Karpas-422 (cell line): Measurements from ENCODE around the gene SUSD3. TPM values are rescaled to one million over a fixed set of nuclear protein-coding genes. Genes with fewer than 3 reads are reported as not detected.
"Not testable (repeated sequence)": the region's sequence is repeated elsewhere in the genome, so short reads cannot be mapped to it uniquely, and the experiment has no call there.

Source experiments
- DNase-seq: peaks from one replicate; pipeline ENCODE4 v3.0.0-alpha.2; 2015
- H2AFZ ChIP-seq: fragments of 200-600 bp; sonication (generic); 2 replicates; pipeline ENCODE4 v1.6.1; 2014; ENCODE audit warnings: antibody characterized with exemption, low read length, mixed read lengths
- H3K27ac ChIP-seq: fragments of 200-600 bp; sonication (generic); 2 replicates; pipeline ENCODE4 v1.5.1; 2014; ENCODE audit warnings: mild to moderate bottlenecking, low read length, moderate library complexity
- H3K27me3 ChIP-seq: fragments of 200-600 bp; sonication (generic); 2 replicates; pipeline ENCODE4 v1.6.1; 2014; ENCODE audit warnings: low read length, mixed read lengths
- H3K36me3 ChIP-seq: fragments of 200-600 bp; sonication (generic); 2 replicates; pipeline ENCODE4 v1.6.1; 2014; ENCODE audit warnings: low read length, mixed read lengths; ENCODE audit not compliant: insufficient read depth
- H3K4me1 ChIP-seq: fragments of 200-600 bp; sonication (generic); 2 replicates; pipeline ENCODE4 v1.6.1; 2014; ENCODE audit warnings: mild to moderate bottlenecking, low read length, mixed read lengths
- H3K4me2 ChIP-seq: fragments of 200-600 bp; sonication (generic); 2 replicates; pipeline ENCODE4 v1.6.1; 2014; ENCODE audit warnings: low read length, low read depth, mild to moderate bottlenecking; ENCODE audit not compliant: poor library complexity, severe bottlenecking
- H3K4me3 ChIP-seq: fragments of 200-600 bp; sonication (generic); 2 replicates; pipeline ENCODE4 v1.5.1; 2014; ENCODE audit warnings: mild to moderate bottlenecking, antibody characterized with exemption, low read length, mixed read lengths
- H3K79me2 ChIP-seq: fragments of 200-600 bp; sonication (generic); 2 replicates; pipeline ENCODE4 v1.6.1; 2014; ENCODE audit warnings: mild to moderate bottlenecking, low read length, mixed read lengths
- H3K9ac ChIP-seq: fragments of 200-600 bp; sonication (generic); 2 replicates; pipeline ENCODE4 v1.6.0; 2014; ENCODE audit warnings: low read length
- H3K9me2 ChIP-seq: fragments of 200-600 bp; sonication (generic), shearing (Covaris generic); replicated peaks from 2 replicates; pipeline ENCODE4 v1.6.0; 2014; ENCODE audit warnings: mild to moderate bottlenecking, low read length, moderate library complexity; ENCODE audit not compliant: insufficient read depth
- H3K9me3 ChIP-seq: fragments of 300-700, 200-600 bp; sonication (generic); 2 replicates; pipeline ENCODE4 v1.6.1; 2014; ENCODE audit warnings: low read length, mixed read lengths
- H4K20me1 ChIP-seq: fragments of 200-600 bp; sonication (generic); 2 replicates; pipeline ENCODE4 v1.6.1; 2014; ENCODE audit warnings: mild to moderate bottlenecking, antibody characterized with exemption, low read length, low read depth; ENCODE audit not compliant: insufficient read depth
- total RNA-seq: library from RNA; depleted of rRNA; stranded (reverse); fragments of >200 nt; shearing (Covaris generic); gene quantifications from 2 replicates; pipeline ENCODE4 v1.2.3, GENCODE V29; 2014; ENCODE audit warnings: low replicate concordance

Gene SUSD3
- total RNA-seq, 1 experiment from 2014 or later = 6.2 TPM

DNA sequence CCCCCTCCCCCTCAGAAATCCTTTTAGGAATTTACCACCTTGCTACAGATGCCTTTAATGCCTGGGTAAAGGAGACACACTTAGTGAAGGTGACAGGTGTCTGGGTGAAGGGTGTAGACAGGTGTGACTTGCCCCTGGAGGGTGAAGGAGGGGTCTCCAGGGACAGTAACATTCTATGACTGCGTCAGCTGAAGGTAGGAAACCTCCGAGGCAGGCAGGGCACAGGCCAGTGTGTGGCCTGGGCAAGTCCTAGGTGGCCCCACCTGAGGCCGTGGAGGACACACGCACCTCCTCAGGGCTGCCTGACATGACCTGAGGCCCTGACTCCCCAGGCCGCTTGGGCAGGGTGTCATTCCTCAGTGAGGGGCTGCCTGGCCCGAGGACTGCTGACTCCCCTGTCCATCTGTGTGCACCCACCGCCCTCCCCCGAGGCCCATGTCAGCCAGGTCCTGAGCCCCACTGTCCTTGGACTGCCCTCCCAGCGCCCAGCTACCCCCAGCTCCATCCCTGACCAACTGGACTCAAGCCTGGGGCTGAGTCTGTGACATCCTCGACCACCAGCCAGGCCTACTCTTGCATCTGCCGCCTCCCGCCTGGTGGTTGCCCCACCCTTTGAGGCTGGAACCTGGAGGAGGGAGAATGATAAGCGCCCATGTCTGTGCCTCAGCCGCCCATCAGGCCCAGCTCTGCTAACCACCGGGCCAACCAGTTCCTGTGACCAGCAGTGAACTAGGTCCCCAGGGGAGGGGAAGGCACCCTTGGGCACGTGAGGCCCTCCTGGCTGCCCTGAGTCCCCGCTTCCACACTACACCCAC lies 55.9 kb downstream of the SUSD3 start:
- Histone ChIP-seq H3K4me1 (peaks cover 24% of the 10 kb centered on the region), H3K4me3 (no peak overlapping the region), H3K27ac (no peak overlapping the region), H3K27me3 (no peaks in the 10 kb centered on the region), H3K36me3 (no peaks in the 10 kb centered on the region), H2AFZ (no peak overlapping the region), H3K9me2 (no peaks in the 10 kb centered on the region), H3K9ac (no peak overlapping the region), H3K4me2 (no peak overlapping the region), H4K20me1 (no peaks in the 10 kb centered on the region), H3K9me3 (no peaks in the 10 kb centered on the region), H3K79me2 (no peaks in the 10 kb centered on the region)
- no peak for DNase-seq

DNA sequence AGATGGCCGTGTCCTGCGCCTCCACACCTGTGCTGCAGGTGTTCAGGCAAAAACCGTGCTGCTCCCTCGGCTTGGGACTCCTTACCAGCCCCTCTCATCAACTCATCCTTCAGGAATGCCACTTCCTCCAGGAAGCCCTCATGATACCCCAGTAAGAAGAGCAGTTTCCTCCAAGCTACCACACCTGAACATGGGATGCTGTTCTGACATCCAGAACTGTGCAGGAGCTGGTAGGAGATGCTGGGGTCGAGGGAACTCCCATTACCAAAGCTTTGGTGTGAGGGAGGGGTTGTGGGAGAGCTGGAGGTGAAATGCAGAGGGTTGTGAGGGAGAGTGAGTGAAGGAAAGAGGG lies 56.5 kb downstream of the SUSD3 start:
- H3K79me2 ChIP-seq = no peaks in the 10 kb centered on the region
- H2AFZ ChIP-seq = no peak overlapping the region
- H3K36me3 ChIP-seq = no peaks in the 10 kb centered on the region
- peaks cover 30% of the 10 kb centered on the region for H3K4me1 ChIP-seq
- DNase-seq = no peak
- no peaks in the 10 kb centered on the region for H3K9me3 ChIP-seq
- no peak overlapping the region for H3K4me3 ChIP-seq
- no peak overlapping the region for H3K4me2 ChIP-seq
- H4K20me1 ChIP-seq = no peaks in the 10 kb centered on the region
- no peak overlapping the region for H3K9ac ChIP-seq
- no peak overlapping the region for H3K27ac ChIP-seq
- H3K9me2 ChIP-seq = no peaks in the 10 kb centered on the region
- H3K27me3 ChIP-seq = no peaks in the 10 kb centered on the region

DNA sequence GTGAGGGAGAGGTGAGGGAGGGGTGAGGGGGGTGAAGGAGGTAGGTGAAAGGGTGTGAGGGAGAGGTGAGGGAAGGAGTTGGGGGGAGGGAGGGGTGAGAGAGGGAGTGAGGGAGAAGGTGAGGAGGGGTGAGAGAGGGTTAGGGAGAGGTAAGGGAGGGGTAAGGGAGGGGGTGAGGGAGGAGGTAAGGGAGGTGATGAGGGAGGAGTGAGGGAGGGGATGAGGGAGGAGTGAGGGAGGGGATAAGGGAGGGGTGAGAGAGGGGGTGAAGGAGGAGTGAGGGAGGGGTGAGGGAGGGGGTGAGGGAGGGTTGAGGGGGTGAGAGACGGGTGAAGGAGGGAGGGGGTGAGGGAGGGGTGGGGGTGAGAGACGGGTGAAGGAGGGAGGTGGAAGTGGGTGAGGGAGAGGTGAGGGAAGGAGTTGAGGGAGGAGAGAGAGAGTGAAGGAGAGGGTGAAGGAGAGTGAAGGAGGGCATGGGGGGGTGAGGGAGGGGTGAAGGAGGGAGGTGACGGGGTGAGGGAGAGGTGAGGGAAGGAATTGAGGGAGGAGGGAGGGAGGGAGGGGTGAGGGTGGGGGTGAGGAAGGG lies 57.1 kb downstream of the SUSD3 start:
- Histone ChIP-seq H3K27ac (no peak overlapping the region), H3K9me3 (no peaks in the 10 kb centered on the region), H3K4me2 (no peak overlapping the region), H3K27me3 (no peaks in the 10 kb centered on the region), H3K36me3 (no peaks in the 10 kb centered on the region), H3K4me1 (peaks cover 31% of the 10 kb centered on the region), H2AFZ (no peak overlapping the region), H3K9me2 (no peaks in the 10 kb centered on the region), H4K20me1 (no peaks in the 10 kb centered on the region), H3K79me2 (no peaks in the 10 kb centered on the region), H3K9ac (no peak overlapping the region), H3K4me3 (no peak overlapping the region)
- no peak for DNase-seq

- no peak for DNase-seq
- Histone ChIP-seq H3K4me3 (no peak overlapping the region), H3K4me2 (no peak overlapping the region)
These were observed 57.8 kb downstream of the SUSD3 start for GRCh38 chr9:93116072-93116961.

GRCh38 chr9:93117521-93117920 lies 59.0 kb downstream of the SUSD3 start:
- H3K4me1 ChIP-seq = peaks cover 14% of the 10 kb centered on the region
- not testable (repeated sequence) for H3K4me2 ChIP-seq, H3K9me3 ChIP-seq, H2AFZ ChIP-seq, H3K36me3 ChIP-seq, H3K4me3 ChIP-seq, H4K20me1 ChIP-seq, DNase-seq, H3K9ac ChIP-seq, H3K27me3 ChIP-seq, H3K9me2 ChIP-seq, H3K27ac ChIP-seq, H3K79me2 ChIP-seq

More at GRCh38 chr9:93116072-93116961, 57.8 kb downstream of the SUSD3 start:
- H3K9ac ChIP-seq = no peak overlapping the region
- H3K9me3 ChIP-seq = no peaks in the 10 kb centered on the region
- H4K20me1 ChIP-seq = no peaks in the 10 kb centered on the region
- no peaks in the 10 kb centered on the region for H3K9me2 ChIP-seq
- peaks cover 25% of the 10 kb centered on the region for H3K4me1 ChIP-seq
- no peaks in the 10 kb centered on the region for H3K27me3 ChIP-seq
- no peak overlapping the region for H2AFZ ChIP-seq
- no peak overlapping the region for H3K27ac ChIP-seq
- H3K79me2 ChIP-seq = no peaks in the 10 kb centered on the region
- H3K36me3 ChIP-seq = no peaks in the 10 kb centered on the region

GRCh38 chr9:93117924-93118862 lies 59.7 kb downstream of the SUSD3 start:
- no peak for DNase-seq
- Histone ChIP-seq H3K27me3 (no peaks in the 10 kb centered on the region), H3K9ac (no peak overlapping the region), H3K4me2 (no peak overlapping the region), H3K27ac (no peak overlapping the region), H3K4me1 (peaks cover 14% of the 10 kb centered on the region), H4K20me1 (no peaks in the 10 kb centered on the region), H2AFZ (no peak overlapping the region), H3K9me3 (no peaks in the 10 kb centered on the region), H3K4me3 (no peak overlapping the region), H3K36me3 (no peaks in the 10 kb centered on the region), H3K79me2 (no peaks in the 10 kb centered on the region), H3K9me2 (no peaks in the 10 kb centered on the region)

DNA sequence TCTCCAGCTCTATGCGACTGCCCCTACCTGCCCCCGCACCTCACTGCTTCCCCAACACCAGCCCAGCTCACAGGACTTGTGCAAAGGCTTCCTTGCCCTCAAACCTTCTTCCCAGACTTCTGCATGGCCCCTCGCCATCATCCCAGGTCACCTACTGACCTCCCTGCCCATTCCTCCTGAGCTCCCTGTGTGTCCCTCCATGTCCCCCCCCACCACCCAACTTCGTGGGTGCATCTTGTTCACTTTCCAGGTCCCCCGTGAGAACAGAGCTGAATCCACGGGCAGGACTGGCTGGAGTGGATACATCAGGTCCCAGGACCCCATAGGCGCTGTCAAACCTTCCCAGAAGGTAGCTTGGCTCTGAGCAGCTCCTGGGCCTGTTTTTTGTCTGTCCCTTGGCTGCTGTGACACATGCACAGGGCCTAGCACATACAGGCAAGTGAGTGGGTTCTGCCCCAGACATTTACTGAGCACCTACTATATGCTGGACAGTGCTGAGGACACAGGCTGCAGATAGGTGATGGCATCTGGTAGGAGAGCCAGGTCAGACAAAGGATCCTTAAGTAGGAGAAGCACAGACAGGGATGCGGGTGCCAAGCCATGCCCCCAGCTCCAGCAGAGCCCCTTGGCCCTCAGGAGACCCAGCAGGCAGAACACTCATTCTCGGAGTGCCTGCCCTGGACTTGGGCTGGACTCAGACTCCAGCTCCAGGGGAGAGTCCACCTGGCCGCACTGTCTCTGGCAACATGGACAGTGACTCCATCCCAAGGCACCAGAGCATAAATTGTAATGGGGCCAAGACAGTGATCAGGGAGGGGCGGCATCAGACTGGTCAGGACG lies 60.6 kb downstream of the SUSD3 start:
- no peaks in the 10 kb centered on the region for H3K79me2 ChIP-seq
- H3K9ac ChIP-seq = peak overlapping the region; percentile 36

More for the DNA sequence above, 60.6 kb downstream of the SUSD3 start:
- H2AFZ ChIP-seq = peak overlapping the region; percentile 48; the same call in 1 of the 2 replicates
- no peak overlapping the region for H3K4me2 ChIP-seq
- H3K4me1 ChIP-seq = peaks cover 14% of the 10 kb centered on the region
- no peaks in the 10 kb centered on the region for H3K9me3 ChIP-seq
- H4K20me1 ChIP-seq = no peaks in the 10 kb centered on the region
- H3K4me3 ChIP-seq = no peak overlapping the region
- H3K36me3 ChIP-seq = no peaks in the 10 kb centered on the region
- no peaks in the 10 kb centered on the region for H3K27me3 ChIP-seq
- DNase-seq = no peak
- H3K9me2 ChIP-seq = no peaks in the 10 kb centered on the region
- no peak overlapping the region for H3K27ac ChIP-seq
